SK-N-SH treated with all-trans-retinoic acid at 6 μM for 48 hours (cell line): ENCODE data around the gene R3HDM2.

Source experiments
- ATAC-seq: fragments of 200-7000 bp; cut with Tn5 transposase; 3 replicates; pipeline ENCODE4 v1.9.1; 2020; ENCODE audit warnings: mild to moderate bottlenecking, moderate library complexity
- ARNTL ChIP-seq: fragments of 450-650 bp; formaldehyde crosslinking; IDR thresholded peaks from 2 replicates; pipeline ENCODE4 v1.5.0; 2020; ENCODE audit warnings: low read depth, mild to moderate bottlenecking, moderate library complexity, borderline replicate concordance
- BACH2 ChIP-seq: fragments of 250-450 bp; sonication (Bioruptor Pico); IDR thresholded peaks from 2 replicates; pipeline ENCODE4 v1.9.0; 2021; ENCODE audit warnings: mild to moderate bottlenecking, borderline replicate concordance
- CSDC2 ChIP-seq: fragments of 250-450 bp; sonication (Bioruptor Pico); IDR thresholded peaks from 2 replicates; pipeline ENCODE4 v1.5.0; 2020; ENCODE audit warnings: mild to moderate bottlenecking, moderate library complexity
- CSRNP3 ChIP-seq: fragments of 250-450 bp; sonication (Bioruptor Pico); IDR thresholded peaks from 2 replicates; pipeline ENCODE4 v1.5.1; 2021; ENCODE audit warnings: mild to moderate bottlenecking, moderate library complexity
- ESRRG ChIP-seq: fragments of 250-450 bp; sonication (Bioruptor Pico); IDR thresholded peaks from 2 replicates; pipeline ENCODE4 v1.6.1; 2021; ENCODE audit warnings: mild to moderate bottlenecking
- GLIS3 ChIP-seq: fragments of 250-450 bp; sonication (Bioruptor Pico); IDR thresholded peaks from 2 replicates; pipeline ENCODE4 v1.5.0; 2020; ENCODE audit warnings: mild to moderate bottlenecking, moderate library complexity
- ISL1 ChIP-seq: fragments of 250-450 bp; sonication (Bioruptor Pico); IDR thresholded peaks from 2 replicates; pipeline ENCODE4 v2.1.2; 2022; ENCODE audit warnings: mild to moderate bottlenecking, moderate library complexity
- OSR1 ChIP-seq: fragments of 250-450 bp; sonication (Bioruptor Pico); IDR thresholded peaks from 2 replicates; pipeline ENCODE4 v1.8.0; 2022; ENCODE audit warnings: moderate library complexity, mild to moderate bottlenecking, inconsistent platforms
- PPARA ChIP-seq: fragments of 250-450 bp; sonication (Bioruptor Pico); IDR thresholded peaks from 2 replicates; pipeline ENCODE4 v1.5.0; 2020; ENCODE audit warnings: mild to moderate bottlenecking, borderline replicate concordance
- RARB ChIP-seq: fragments of 250-450 bp; sonication (Bioruptor Pico); IDR thresholded peaks from 2 replicates; pipeline ENCODE4 v1.8.0; 2021; ENCODE audit warnings: mild to moderate bottlenecking, moderate library complexity
- SNAI2 ChIP-seq: fragments of 250-450 bp; sonication (Bioruptor Pico); IDR thresholded peaks from 2 replicates; pipeline ENCODE4 v1.5.0; 2020; ENCODE audit warnings: mild to moderate bottlenecking, moderate library complexity
- TCF4 ChIP-seq: fragments of 250-450 bp; sonication (Bioruptor Pico); IDR thresholded peaks from 2 replicates; pipeline ENCODE4 v1.8.0; 2021; ENCODE audit warnings: mild to moderate bottlenecking, moderate library complexity, borderline replicate concordance
- TOX ChIP-seq: fragments of 250-450 bp; sonication (Bioruptor Pico); IDR thresholded peaks from 2 replicates; pipeline ENCODE4 v1.8.0; 2021; ENCODE audit warnings: mild to moderate bottlenecking, moderate library complexity, borderline replicate concordance
- ZC3H10 ChIP-seq: fragments of 250-450 bp; sonication (Bioruptor Pico); IDR thresholded peaks from 2 replicates; pipeline ENCODE4 v1.5.1; 2021; ENCODE audit warnings: mild to moderate bottlenecking, moderate library complexity
- ZFP3 ChIP-seq: fragments of 250-450 bp; sonication (Bioruptor Pico); IDR thresholded peaks from 2 replicates; pipeline ENCODE4 v1.5.0; 2020; ENCODE audit warnings: mild to moderate bottlenecking, moderate library complexity
- ZFP30 ChIP-seq: fragments of 450-650 bp; formaldehyde crosslinking; IDR thresholded peaks from 2 replicates; pipeline ENCODE4 v1.5.0; 2022; ENCODE audit warnings: mild to moderate bottlenecking, moderate library complexity
- ZNF565 ChIP-seq: fragments of 450-650 bp; formaldehyde crosslinking; conservative IDR thresholded peaks from 2 replicates; pipeline ENCODE4 v1.5.0; 2020; ENCODE audit warnings: low read depth, mild to moderate bottlenecking, moderate library complexity
- ZNF8 ChIP-seq: fragments of 450-650 bp; formaldehyde crosslinking; IDR thresholded peaks from 2 replicates; pipeline ENCODE4 v1.5.0; 2020; ENCODE audit warnings: mild to moderate bottlenecking, moderate library complexity
- TF ChIP-seq, protein P1 (sequence below): fragments of 250-450 bp; sonication (Bioruptor Pico); IDR thresholded peaks from 2 replicates; pipeline ENCODE4 v1.5.0; 2020; ENCODE audit warnings: mild to moderate bottlenecking, moderate library complexity
- TF ChIP-seq, protein P2 (sequence below): fragments of 250-450 bp; sonication (Bioruptor Pico); IDR thresholded peaks from 2 replicates; pipeline ENCODE4 v1.5.1; 2020; ENCODE audit warnings: low read depth, mild to moderate bottlenecking, moderate library complexity
- TF ChIP-seq, protein P3 (sequence below): fragments of 250-450 bp; sonication (Bioruptor Pico); IDR thresholded peaks from 2 replicates; pipeline ENCODE4 v1.8.0; 2021; ENCODE audit warnings: low read depth, mild to moderate bottlenecking, moderate library complexity, borderline replicate concordance

R3HDM2 gene

DNA sequence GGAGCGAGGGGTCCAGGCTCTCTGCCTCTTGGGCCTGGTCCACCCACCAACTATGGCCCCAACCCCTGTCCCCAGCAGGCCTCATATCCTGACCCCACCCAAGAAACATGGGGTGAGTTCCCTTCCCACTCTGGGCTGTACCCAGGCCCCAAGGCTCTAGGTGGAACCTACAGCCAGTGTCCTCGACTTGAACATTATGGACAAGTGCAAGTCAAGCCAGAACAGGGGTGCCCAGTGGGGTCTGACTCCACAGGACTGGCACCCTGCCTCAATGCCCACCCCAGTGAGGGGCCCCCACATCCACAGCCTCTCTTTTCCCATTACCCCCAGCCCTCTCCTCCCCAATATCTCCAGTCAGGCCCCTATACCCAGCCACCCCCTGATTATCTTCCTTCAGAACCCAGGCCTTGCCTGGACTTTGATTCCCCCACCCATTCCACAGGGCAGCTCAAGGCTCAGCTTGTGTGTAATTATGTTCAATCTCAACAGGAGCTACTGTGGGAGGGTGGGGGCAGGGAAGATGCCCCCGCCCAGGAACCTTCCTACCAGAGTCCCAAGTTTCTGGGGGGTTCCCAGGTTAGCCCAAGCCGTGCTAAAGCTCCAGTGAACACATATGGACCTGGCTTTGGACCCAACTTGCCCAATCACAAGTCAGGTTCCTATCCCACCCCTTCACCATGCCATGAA lies 40.3 kb upstream of the R3HDM2 start:
- no peak for TF ChIP-seq ZNF8 (CRISPR knock-in tag)
- TF ChIP-seq, all 23 proteins: peak for 0
- no peak for ATAC-seq

- ATAC-seq: no peak
- no peak for TF ChIP-seq TCF4
- no peak for TF ChIP-seq CSDC2 (CRISPR knock-in tag)
- no peak for TF ChIP-seq ZNF565 (CRISPR knock-in tag)
These were observed 39.6 kb upstream of the R3HDM2 start for GRCh38 chr12:57470286-57470969.

- TF ChIP-seq TOX (no peak), ZFP3 (CRISPR knock-in tag) (no peak), ISL1 (CRISPR knock-in tag) (no peak), ZFP30 (CRISPR knock-in tag) (no peak), GLIS3 (CRISPR knock-in tag) (no peak), ESRRG (CRISPR knock-in tag) (no peak), RARB (CRISPR knock-in tag) (no peak), CSRNP3 (CRISPR knock-in tag) (no peak), TCF4 (no peak), ZC3H10 (CRISPR knock-in tag) (no peak), ZNF565 (CRISPR knock-in tag) (no peak), SNAI2 (no peak), OSR1 (CRISPR knock-in tag) (no peak), CSDC2 (CRISPR knock-in tag) (no peak)
- TF ChIP-seq, protein P1, sequence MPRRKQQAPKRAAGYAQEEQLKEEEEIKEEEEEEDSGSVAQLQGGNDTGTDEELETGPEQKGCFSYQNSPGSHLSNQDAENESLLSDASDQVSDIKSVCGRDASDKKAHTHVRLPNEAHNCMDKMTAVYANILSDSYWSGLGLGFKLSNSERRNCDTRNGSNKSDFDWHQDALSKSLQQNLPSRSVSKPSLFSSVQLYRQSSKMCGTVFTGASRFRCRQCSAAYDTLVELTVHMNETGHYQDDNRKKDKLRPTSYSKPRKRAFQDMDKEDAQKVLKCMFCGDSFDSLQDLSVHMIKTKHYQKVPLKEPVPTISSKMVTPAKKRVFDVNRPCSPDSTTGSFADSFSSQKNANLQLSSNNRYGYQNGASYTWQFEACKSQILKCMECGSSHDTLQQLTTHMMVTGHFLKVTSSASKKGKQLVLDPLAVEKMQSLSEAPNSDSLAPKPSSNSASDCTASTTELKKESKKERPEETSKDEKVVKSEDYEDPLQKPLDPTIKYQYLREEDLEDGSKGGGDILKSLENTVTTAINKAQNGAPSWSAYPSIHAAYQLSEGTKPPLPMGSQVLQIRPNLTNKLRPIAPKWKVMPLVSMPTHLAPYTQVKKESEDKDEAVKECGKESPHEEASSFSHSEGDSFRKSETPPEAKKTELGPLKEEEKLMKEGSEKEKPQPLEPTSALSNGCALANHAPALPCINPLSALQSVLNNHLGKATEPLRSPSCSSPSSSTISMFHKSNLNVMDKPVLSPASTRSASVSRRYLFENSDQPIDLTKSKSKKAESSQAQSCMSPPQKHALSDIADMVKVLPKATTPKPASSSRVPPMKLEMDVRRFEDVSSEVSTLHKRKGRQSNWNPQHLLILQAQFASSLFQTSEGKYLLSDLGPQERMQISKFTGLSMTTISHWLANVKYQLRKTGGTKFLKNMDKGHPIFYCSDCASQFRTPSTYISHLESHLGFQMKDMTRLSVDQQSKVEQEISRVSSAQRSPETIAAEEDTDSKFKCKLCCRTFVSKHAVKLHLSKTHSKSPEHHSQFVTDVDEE (CRISPR knock-in tag): no peak
- TF ChIP-seq, protein P2, sequence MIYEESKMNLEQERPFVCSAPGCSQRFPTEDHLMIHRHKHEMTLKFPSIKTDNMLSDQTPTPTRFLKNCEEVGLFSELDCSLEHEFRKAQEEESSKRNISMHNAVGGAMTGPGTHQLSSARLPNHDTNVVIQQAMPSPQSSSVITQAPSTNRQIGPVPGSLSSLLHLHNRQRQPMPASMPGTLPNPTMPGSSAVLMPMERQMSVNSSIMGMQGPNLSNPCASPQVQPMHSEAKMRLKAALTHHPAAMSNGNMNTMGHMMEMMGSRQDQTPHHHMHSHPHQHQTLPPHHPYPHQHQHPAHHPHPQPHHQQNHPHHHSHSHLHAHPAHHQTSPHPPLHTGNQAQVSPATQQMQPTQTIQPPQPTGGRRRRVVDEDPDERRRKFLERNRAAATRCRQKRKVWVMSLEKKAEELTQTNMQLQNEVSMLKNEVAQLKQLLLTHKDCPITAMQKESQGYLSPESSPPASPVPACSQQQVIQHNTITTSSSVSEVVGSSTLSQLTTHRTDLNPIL (CRISPR knock-in tag): no peak
- TF ChIP-seq, all 23 proteins: peak for 0
- ATAC-seq: no peak
These were observed 38.7 kb upstream of the R3HDM2 start for GRCh38 chr12:57469296-57470164.

DNA sequence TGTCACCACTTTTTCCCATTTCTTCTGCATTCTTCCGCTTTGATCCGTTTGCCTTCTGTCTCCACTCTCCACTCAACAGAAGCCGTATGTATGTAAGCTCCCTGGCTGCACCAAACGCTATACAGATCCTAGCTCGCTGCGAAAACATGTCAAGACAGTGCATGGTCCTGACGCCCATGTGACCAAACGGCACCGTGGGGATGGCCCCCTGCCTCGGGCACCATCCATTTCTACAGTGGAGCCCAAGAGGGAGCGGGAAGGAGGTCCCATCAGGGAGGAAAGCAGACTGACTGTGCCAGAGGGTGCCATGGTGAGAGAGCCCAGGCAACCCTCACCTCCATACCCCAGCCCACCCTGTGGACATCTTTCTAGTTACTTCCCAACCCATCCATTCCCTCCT lies 37.1 kb upstream of the R3HDM2 start:
- ATAC-seq: no peak
- TF ChIP-seq PPARA (CRISPR knock-in tag) (no peak), SNAI2 (no peak)

DNA sequence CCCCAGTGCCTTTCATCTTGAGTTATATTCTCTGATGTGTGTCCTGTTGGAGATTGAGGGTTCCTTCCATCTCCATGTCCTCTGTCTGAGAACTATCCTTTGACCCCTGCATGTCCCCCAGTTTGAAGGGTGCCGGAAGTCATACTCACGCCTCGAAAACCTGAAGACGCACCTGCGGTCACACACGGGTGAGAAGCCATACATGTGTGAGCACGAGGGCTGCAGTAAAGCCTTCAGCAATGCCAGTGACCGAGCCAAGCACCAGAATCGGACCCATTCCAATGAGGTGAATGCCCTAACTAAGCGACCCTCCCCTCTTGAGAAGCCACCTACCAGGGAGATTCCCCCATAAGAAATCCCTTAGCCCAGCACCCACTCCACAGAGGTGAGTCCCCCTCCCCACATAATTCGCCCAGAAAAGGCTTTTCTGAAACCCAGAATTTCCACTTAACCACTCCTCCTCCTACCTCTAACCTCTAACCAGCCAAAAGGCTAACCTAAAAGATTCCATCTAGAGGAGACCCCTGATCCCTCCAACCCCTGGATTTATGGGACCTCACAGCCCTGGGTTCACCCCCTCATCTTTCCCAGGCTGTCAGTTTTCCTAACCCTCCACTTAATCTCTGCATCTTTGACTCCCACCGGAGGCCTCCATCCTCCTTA lies 36.5 kb upstream of the R3HDM2 start:
- no peak for ATAC-seq
- TF ChIP-seq, protein P3, sequence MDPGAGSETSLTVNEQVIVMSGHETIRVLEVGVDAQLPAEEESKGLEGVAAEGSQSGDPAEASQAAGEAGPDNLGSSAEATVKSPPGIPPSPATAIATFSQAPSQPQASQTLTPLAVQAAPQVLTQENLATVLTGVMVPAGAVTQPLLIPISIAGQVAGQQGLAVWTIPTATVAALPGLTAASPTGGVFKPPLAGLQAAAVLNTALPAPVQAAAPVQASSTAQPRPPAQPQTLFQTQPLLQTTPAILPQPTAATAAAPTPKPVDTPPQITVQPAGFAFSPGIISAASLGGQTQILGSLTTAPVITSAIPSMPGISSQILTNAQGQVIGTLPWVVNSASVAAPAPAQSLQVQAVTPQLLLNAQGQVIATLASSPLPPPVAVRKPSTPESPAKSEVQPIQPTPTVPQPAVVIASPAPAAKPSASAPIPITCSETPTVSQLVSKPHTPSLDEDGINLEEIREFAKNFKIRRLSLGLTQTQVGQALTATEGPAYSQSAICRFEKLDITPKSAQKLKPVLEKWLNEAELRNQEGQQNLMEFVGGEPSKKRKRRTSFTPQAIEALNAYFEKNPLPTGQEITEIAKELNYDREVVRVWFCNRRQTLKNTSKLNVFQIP: no peak
- TF ChIP-seq ZNF565 (CRISPR knock-in tag): no peak
- TF ChIP-seq BACH2 (CRISPR knock-in tag): no peak
- TF ChIP-seq, protein P2 (CRISPR knock-in tag): no peak
- TF ChIP-seq ARNTL (CRISPR knock-in tag): no peak
- TF ChIP-seq, all 23 proteins: peak for 0
